MG63 (cell line): ENCODE results near the gene TBL1XR1. TPM values are rescaled to one million over a fixed set of nuclear protein-coding genes. Genes with fewer than 3 reads are reported as not detected.
"Not testable (repeated sequence)": the region's sequence is repeated elsewhere in the genome, so short reads cannot be mapped to it uniquely, and the experiment has no call there.

Experiments used
- DNase-seq: peaks from one replicate; pipeline ENCODE4 v3.0.0-alpha.2; 2020
- H3K27me3 ChIP-seq: fragments of 250-450 bp; sonication (Bioruptor Pico); 2 replicates; pipeline ENCODE4 v1.5.1; 2020; ENCODE audit warnings: mild to moderate bottlenecking, moderate library complexity
- H3K36me3 ChIP-seq: fragments of 250-450 bp; sonication (Bioruptor Pico); 2 replicates; pipeline ENCODE4 v1.5.1; 2020; ENCODE audit warnings: mild to moderate bottlenecking, moderate library complexity
- H3K4me3 ChIP-seq: fragments of 250-450 bp; sonication (Bioruptor Pico); 2 replicates; pipeline ENCODE4 v1.5.1; 2020; ENCODE audit warnings: mild to moderate bottlenecking, moderate library complexity
- H3K9me3 ChIP-seq: fragments of 250-450 bp; sonication (Bioruptor Pico); 2 replicates; pipeline ENCODE4 v1.5.1; 2020; ENCODE audit warnings: mild to moderate bottlenecking, moderate library complexity
- total RNA-seq: library from RNA; depleted of rRNA; stranded (reverse); fragments of >200 nt; shearing (Covaris generic); gene quantifications from 2 replicates; pipeline ENCODE4 v1.2.3, GENCODE V29; 2014; ENCODE audit warnings: low replicate concordance

The TBL1XR1 gene
- total RNA-seq, 1 experiment from 2014 or later, result 99.0 TPM

- H3K27me3 ChIP-seq, DNase-seq, H3K36me3 ChIP-seq, H3K9me3 ChIP-seq, H3K4me3 ChIP-seq: not testable (repeated sequence)
Observed at GRCh38 chr3:177000159-177000558, 197.1 kb downstream of the TBL1XR1 start.

GRCh38 chr3:176995946-176996345 lies 201.3 kb downstream of the TBL1XR1 start:
- Histone ChIP-seq H3K9me3 (peaks cover 6% of the 10 kb centered on the region; the same call in 1 of the 2 replicates), H3K27me3 (no peaks in the 10 kb centered on the region), H3K36me3 (no peaks in the 10 kb centered on the region), H3K4me3 (no peak overlapping the region)
- no peak for DNase-seq

GRCh38 chr3:176994891-176995781 lies 202.1 kb downstream of the TBL1XR1 start:
- Histone ChIP-seq H3K27me3 (no peaks in the 10 kb centered on the region), H3K36me3 (no peaks in the 10 kb centered on the region), H3K9me3 (peaks cover 6% of the 10 kb centered on the region; the same call in 1 of the 2 replicates), H3K4me3 (no peak overlapping the region)
- no peak for DNase-seq

GRCh38 chr3:176994393-176994792 lies 202.9 kb downstream of the TBL1XR1 start:
- Histone ChIP-seq H3K4me3 (no peak overlapping the region), H3K9me3 (0 out of 2 replicates have a peak, but pooled peaks cover 3% of the 10 kb centered on the region), H3K36me3 (no peaks in the 10 kb centered on the region), H3K27me3 (no peaks in the 10 kb centered on the region)
- no peak for DNase-seq

GRCh38 chr3:176992978-176993377 lies 204.3 kb downstream of the TBL1XR1 start:
- H3K9me3 ChIP-seq, result no peaks in the 10 kb centered on the region
- H3K4me3 ChIP-seq, result no peak overlapping the region
- no peak for DNase-seq
- no peaks in the 10 kb centered on the region for H3K27me3 ChIP-seq
- no peaks in the 10 kb centered on the region for H3K36me3 ChIP-seq

- no peaks in the 10 kb centered on the region for H3K9me3 ChIP-seq
- DNase-seq, result peak; percentile 15
- no peaks in the 10 kb centered on the region for H3K27me3 ChIP-seq
- no peaks in the 10 kb centered on the region for H3K36me3 ChIP-seq
- no peak overlapping the region for H3K4me3 ChIP-seq
Observed at GRCh38 chr3:176992565-176992964, 204.7 kb downstream of the TBL1XR1 start.

- H3K4me3 ChIP-seq, result no peak overlapping the region
- H3K36me3 ChIP-seq, result no peaks in the 10 kb centered on the region
- DNase-seq, result no peak
- no peaks in the 10 kb centered on the region for H3K9me3 ChIP-seq
- H3K27me3 ChIP-seq, result no peaks in the 10 kb centered on the region
Observed at GRCh38 chr3:176988795-176989194, 208.5 kb downstream of the TBL1XR1 start.

- H3K36me3 ChIP-seq, result no peaks in the 10 kb centered on the region
- H3K27me3 ChIP-seq, result no peaks in the 10 kb centered on the region
- no peaks in the 10 kb centered on the region for H3K9me3 ChIP-seq
- no peak overlapping the region for H3K4me3 ChIP-seq
- no peak for DNase-seq
Observed at GRCh38 chr3:176987901-176988650, 209.2 kb downstream of the TBL1XR1 start.

- DNase-seq, result no peak
- Histone ChIP-seq H3K4me3 (no peak overlapping the region), H3K9me3 (peaks cover 10% of the 10 kb centered on the region), H3K36me3 (no peaks in the 10 kb centered on the region), H3K27me3 (no peaks in the 10 kb centered on the region)
Observed at GRCh38 chr3:176978441-176978840, 218.8 kb downstream of the TBL1XR1 start.

GRCh38 chr3:176977331-176977730 lies 220.0 kb downstream of the TBL1XR1 start:
- no peak for DNase-seq
- Histone ChIP-seq H3K27me3 (no peaks in the 10 kb centered on the region), H3K36me3 (no peaks in the 10 kb centered on the region), H3K9me3 (peaks cover 10% of the 10 kb centered on the region), H3K4me3 (no peak overlapping the region)

GRCh38 chr3:176976586-176976985 lies 220.7 kb downstream of the TBL1XR1 start:
- Histone ChIP-seq H3K36me3 (no peaks in the 10 kb centered on the region), H3K9me3 (peaks cover 2% of the 10 kb centered on the region), H3K27me3 (no peaks in the 10 kb centered on the region), H3K4me3 (no peak overlapping the region)
- DNase-seq, result no peak

- H3K9me3 ChIP-seq, result no peaks in the 10 kb centered on the region
- no peaks in the 10 kb centered on the region for H3K27me3 ChIP-seq
- no peak overlapping the region for H3K4me3 ChIP-seq
- no peaks in the 10 kb centered on the region for H3K36me3 ChIP-seq
- no peak for DNase-seq
Observed at GRCh38 chr3:176974279-176974678, 223.0 kb downstream of the TBL1XR1 start.

GRCh38 chr3:176971613-176972174 lies 225.6 kb downstream of the TBL1XR1 start:
- no peak for DNase-seq
- Histone ChIP-seq H3K4me3 (no peak overlapping the region), H3K36me3 (no peaks in the 10 kb centered on the region), H3K9me3 (no peaks in the 10 kb centered on the region), H3K27me3 (no peaks in the 10 kb centered on the region)

GRCh38 chr3:176970770-176971169 lies 226.5 kb downstream of the TBL1XR1 start:
- H3K36me3 ChIP-seq, result no peaks in the 10 kb centered on the region
- no peak for DNase-seq
- H3K9me3 ChIP-seq, result no peaks in the 10 kb centered on the region
- no peaks in the 10 kb centered on the region for H3K27me3 ChIP-seq
- no peak overlapping the region for H3K4me3 ChIP-seq

- H3K9me3 ChIP-seq, result no peaks in the 10 kb centered on the region
- H3K36me3 ChIP-seq, result no peaks in the 10 kb centered on the region
- no peaks in the 10 kb centered on the region for H3K27me3 ChIP-seq
- no peak overlapping the region for H3K4me3 ChIP-seq
- no peak for DNase-seq
Observed at GRCh38 chr3:176969506-176969905, 227.8 kb downstream of the TBL1XR1 start.
